Measurements from ENCODE around the gene S1PR3.

GRCh38 chr9:88987661-88988060 lies 3.6 kb upstream of the S1PR3 start:
- TF ChIP-seq CTCF (IDR thresholded peaks at IDR 0.05; ENCODE audit: extremely low read depth in 1 of 2, insufficient read depth in 1 of 2, low read depth in 1 of 2, low read length in 2 of 2) (no peak), JUN (IDR thresholded peaks at IDR 0.05; ENCODE audit: borderline replicate concordance, insufficient read depth, insufficient read length, low read depth) (no peak), POLR2AphosphoS5 (IDR thresholded peaks at IDR 0.05; ENCODE audit: insufficient read depth, low read depth, low read length) (no peak)

Data from endothelial cell of umbilical vein (primary cell).